Loucy (cell line): Measurements from ENCODE around the gene CYP1A2.
A peak's percentile ranks its signal among the peaks of the same experiment; 100 is the strongest.

Experiments used
- H2AFZ ChIP-seq: fragments of 200-600 bp; sonication (generic); 2 replicates; pipeline ENCODE4 v1.6.0; 2016; ENCODE audit warnings: antibody characterized with exemption, mild to moderate bottlenecking, low read length, moderate library complexity
- H3F3A ChIP-seq: fragments of 200-600 bp; 2 replicates; pipeline ENCODE4 v1.6.0; 2016; ENCODE audit warnings: antibody characterized with exemption, low read depth, mild to moderate bottlenecking
- H3K27me3 ChIP-seq: fragments of 200-600 bp; sonication (generic); 2 replicates; pipeline ENCODE4 v1.6.1; 2014; ENCODE audit warnings: low read length, mild to moderate bottlenecking; ENCODE audit not compliant: insufficient read depth, poor library complexity, severe bottlenecking
- H3K36me3 ChIP-seq: fragments of 200-600 bp; sonication (generic); 2 replicates; pipeline ENCODE4 v1.6.1; 2016; ENCODE audit warnings: low read length; ENCODE audit not compliant: insufficient read depth
- H3K4me1 ChIP-seq: fragments of 200-600 bp; sonication (generic); 2 replicates; pipeline ENCODE4 v1.5.1; 2014; ENCODE audit warnings: low read length, mild to moderate bottlenecking; ENCODE audit not compliant: insufficient read depth, poor library complexity, severe bottlenecking
- H3K4me2 ChIP-seq: fragments of 200-600 bp; sonication (generic); 2 replicates; pipeline ENCODE4 v1.6.0; 2014; ENCODE audit warnings: antibody characterized with exemption, low read length, low read depth, mild to moderate bottlenecking; ENCODE audit not compliant: poor library complexity, severe bottlenecking
- H3K4me3 ChIP-seq: fragments of 200-600 bp; sonication (generic); 2 replicates; pipeline ENCODE4 v1.5.1; 2014; ENCODE audit warnings: low read length, mild to moderate bottlenecking, mixed read lengths; ENCODE audit not compliant: poor library complexity, severe bottlenecking
- H3K79me2 ChIP-seq: fragments of 200-600 bp; sonication (generic); 2 replicates; pipeline ENCODE4 v1.6.1; 2014; ENCODE audit warnings: low read length; ENCODE audit not compliant: insufficient read depth
- H3K9ac ChIP-seq: fragments of 200-600 bp; sonication (generic); 2 replicates; pipeline ENCODE4 v1.6.0; 2014; ENCODE audit warnings: mild to moderate bottlenecking, low read depth, low read length, moderate library complexity; ENCODE audit not compliant: poor library complexity, severe bottlenecking
- H3K9me2 ChIP-seq: fragments of 200-600 bp; sonication (generic); replicated peaks from 2 replicates; pipeline ENCODE4 v1.6.1; 2016; ENCODE audit warnings: low read depth, low read length, mixed read lengths
- H3K9me3 ChIP-seq: fragments of 200-600 bp; sonication (generic); 2 replicates; pipeline ENCODE4 v1.6.1; 2014; ENCODE audit warnings: mild to moderate bottlenecking, antibody characterized with exemption, low read length, low read depth; ENCODE audit not compliant: insufficient read depth
- H4K20me1 ChIP-seq: fragments of 200-600 bp; sonication (generic); 2 replicates; pipeline ENCODE4 v1.6.0; 2014; ENCODE audit warnings: antibody characterized with exemption, low read length, mild to moderate bottlenecking; ENCODE audit not compliant: insufficient read depth, poor library complexity, severe bottlenecking
- CTCF ChIP-seq: fragments of 200-600 bp; sonication (generic); conservative IDR thresholded peaks from 2 replicates; pipeline ENCODE4 v1.5.1; 2014; ENCODE audit warnings: mild to moderate bottlenecking, antibody characterized with exemption, low read length
- EZH2phosphoT487 ChIP-seq: fragments of 200-600 bp; IDR thresholded peaks from 2 replicates; pipeline ENCODE4 v1.6.1; 2018; ENCODE audit warnings: antibody characterized with exemption, mild to moderate bottlenecking, moderate library complexity, borderline replicate concordance

CYP1A2 gene

GRCh38 chr15:74793135-74794028 lies 44.7 kb downstream of the CYP1A2 start:
- Histone ChIP-seq H2AFZ (no peak overlapping the region), H3K4me3 (no peak overlapping the region), H3K4me2 (peak overlapping the region; percentile 95), H3K9me2 (no peaks in the 10 kb centered on the region), H3K9me3 (no peaks in the 10 kb centered on the region), H3K27me3 (no peaks in the 10 kb centered on the region), H3K4me1 (peaks cover 48% of the 10 kb centered on the region), H3K79me2 (peaks cover 100% of the 10 kb centered on the region), H4K20me1 (peaks cover 93% of the 10 kb centered on the region), H3K9ac (no peak overlapping the region), H3K36me3 (peaks cover 28% of the 10 kb centered on the region; the same call in 1 of the 2 replicates), H3F3A (peaks cover 2% of the 10 kb centered on the region; the same call in 1 of the 2 replicates)
- no peak for TF ChIP-seq CTCF
- TF ChIP-seq EZH2phosphoT487: no peak

- peaks cover 39% of the 10 kb centered on the region; the same call in 1 of the 2 replicates for H3K36me3 ChIP-seq
- H3K4me2 ChIP-seq: no peak overlapping the region
- no peaks in the 10 kb centered on the region for H3F3A ChIP-seq
- peaks cover 91% of the 10 kb centered on the region for H3K79me2 ChIP-seq
- no peaks in the 10 kb centered on the region for H3K9me3 ChIP-seq
- peaks cover 87% of the 10 kb centered on the region for H4K20me1 ChIP-seq
- no peak overlapping the region for H3K4me3 ChIP-seq
- no peaks in the 10 kb centered on the region for H3K27me3 ChIP-seq
- H3K9me2 ChIP-seq: no peaks in the 10 kb centered on the region
- H3K4me1 ChIP-seq: peaks cover 41% of the 10 kb centered on the region
- TF ChIP-seq CTCF (no peak), EZH2phosphoT487 (no peak)
- H2AFZ ChIP-seq: no peak overlapping the region
- no peak overlapping the region for H3K9ac ChIP-seq
Measured at GRCh38 chr15:74794248-74794969, 45.8 kb downstream of the CYP1A2 start.

- H3F3A ChIP-seq: no peaks in the 10 kb centered on the region
- H3K4me1 ChIP-seq: peaks cover 35% of the 10 kb centered on the region
- no peak overlapping the region for H3K4me3 ChIP-seq
- H3K79me2 ChIP-seq: peaks cover 86% of the 10 kb centered on the region
- H3K9ac ChIP-seq: no peak overlapping the region
- peaks cover 44% of the 10 kb centered on the region; the same call in 1 of the 2 replicates for H3K36me3 ChIP-seq
- H3K4me2 ChIP-seq: no peak overlapping the region
- TF ChIP-seq EZH2phosphoT487 (no peak), CTCF (no peak)
- no peaks in the 10 kb centered on the region for H3K27me3 ChIP-seq
- no peaks in the 10 kb centered on the region for H3K9me2 ChIP-seq
- no peaks in the 10 kb centered on the region for H3K9me3 ChIP-seq
- no peak overlapping the region for H2AFZ ChIP-seq
- H4K20me1 ChIP-seq: peaks cover 87% of the 10 kb centered on the region
Measured at GRCh38 chr15:74794970-74795349, 46.3 kb downstream of the CYP1A2 start.
